SKM-1 treated with dmso at 0.1 percent for 144 hours (cell line): ENCODE data around the gene AADACL2.

Experiments used
- DNase-seq: peaks from one replicate; lab custom pipeline; 2025; ENCODE audit not compliant: unreplicated experiment; lab: John Stamatoyannopoulos, UW

The AADACL2 gene

DNA sequence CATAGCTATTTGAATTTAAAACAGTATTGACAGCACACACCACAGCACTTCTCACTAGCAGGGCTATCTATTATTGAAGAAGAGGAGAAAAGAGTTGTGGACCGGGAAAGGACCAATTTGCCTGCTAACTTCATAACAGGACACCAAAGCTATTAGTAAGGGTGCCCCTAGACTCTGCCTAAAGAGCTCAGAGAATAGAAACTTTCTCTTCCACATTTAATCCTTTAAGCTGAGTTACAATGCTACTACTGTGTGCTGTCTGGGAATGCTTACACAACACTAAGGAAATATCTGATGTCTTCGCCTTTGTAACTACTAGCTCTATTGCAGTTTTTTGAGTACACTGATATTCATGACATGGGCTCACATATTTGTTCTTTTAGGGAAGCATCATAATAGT, 66.7 kb downstream of the AADACL2 start:
- no peak for DNase-seq

DNA sequence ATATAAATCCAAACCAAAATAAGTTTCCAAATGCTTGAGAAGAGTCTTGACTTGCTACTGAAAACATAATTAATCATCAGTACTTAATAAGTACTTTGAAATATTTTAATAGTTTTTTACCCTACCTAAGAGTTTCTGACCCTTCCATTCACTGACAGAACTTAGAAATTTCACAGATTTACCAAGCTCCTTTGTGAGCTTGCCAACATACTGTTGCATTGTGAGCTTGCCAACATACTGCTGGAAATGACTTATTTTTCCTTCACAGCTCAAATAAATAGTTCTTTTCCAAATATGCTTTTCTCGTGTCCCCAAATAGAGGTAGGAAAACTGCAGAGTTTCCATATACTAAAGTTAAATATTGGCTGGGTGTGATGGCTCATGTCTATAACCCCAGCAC, 70.5 kb downstream of the AADACL2 start:
- DNase-seq: no peak

DNA sequence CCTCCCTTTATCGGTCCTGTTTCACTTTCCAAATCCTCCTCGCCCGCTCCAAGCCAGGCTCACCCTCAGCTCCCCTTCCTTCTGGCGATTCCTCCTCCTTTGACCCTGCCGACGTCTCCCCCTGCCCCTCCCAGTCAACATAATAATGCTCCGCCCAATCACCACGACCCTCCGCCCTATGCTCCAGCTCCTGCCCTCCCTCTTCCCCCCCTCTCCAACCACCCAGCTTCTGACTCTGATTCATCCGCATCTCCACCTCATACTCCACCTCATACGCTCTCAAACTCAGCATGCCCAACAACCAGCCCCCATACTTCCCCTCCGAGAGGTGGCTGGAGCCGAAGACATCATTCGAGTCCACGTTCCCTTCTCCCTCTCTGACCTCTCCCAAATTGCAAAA, 73.1 kb downstream of the AADACL2 start:
- DNase-seq: no peak
